Parathyroid adenoma (tissue), 2 donors: ENCODE measurements around the gene PPP1R9B.

Experiments used
- H2AFZ ChIP-seq: fragments of 300-600 bp; sonication (generic); one replicate; pipeline ENCODE4 v1.7.0; 2017; ENCODE audit warnings: antibody characterized with exemption, mild to moderate bottlenecking
- H3K27ac ChIP-seq: fragments of 300-600 bp; sonication (generic); one replicate; pipeline ENCODE4 v1.7.0; 2017
- H3K27me3 ChIP-seq: fragments of 300-600 bp; sonication (generic); one replicate; pipeline ENCODE4 v1.7.0; 2017; ENCODE audit warnings: low read length; ENCODE audit not compliant: control insufficient read depth, insufficient read depth
- H3K36me3 ChIP-seq: fragments of 300-600 bp; sonication (generic); one replicate; pipeline ENCODE4 v1.7.0; 2017; ENCODE audit warnings: low read length; ENCODE audit not compliant: control insufficient read depth, insufficient read depth
- H3K4me1 ChIP-seq: fragments of 300-600 bp; sonication (generic); one replicate; pipeline ENCODE4 v1.7.0; 2017; ENCODE audit warnings: control low read depth
- H3K4me2 ChIP-seq: fragments of 300-600 bp; sonication (generic); one replicate; pipeline ENCODE4 v1.7.0; 2017; ENCODE audit warnings: low read length
- H3K4me3 ChIP-seq: fragments of 300-600 bp; sonication (generic); one replicate; pipeline ENCODE4 v1.7.0; 2017; ENCODE audit warnings: low read depth, low read length
- H3K79me2 ChIP-seq: fragments of 300-600 bp; sonication (generic); one replicate; pipeline ENCODE4 v1.7.0; 2017; ENCODE audit warnings: control low read depth
- H3K9ac ChIP-seq: fragments of 300-600 bp; sonication (generic); one replicate; pipeline ENCODE4 v1.7.0; 2017; ENCODE audit warnings: mild to moderate bottlenecking
- H3K9me3 ChIP-seq: fragments of 300-600 bp; sonication (generic); one replicate; pipeline ENCODE4 v1.7.0; 2017; ENCODE audit warnings: low read length; ENCODE audit not compliant: control insufficient read depth
- TF ChIP-seq, protein P1 (sequence below): fragments of 300-600 bp; sonication (generic); IDR thresholded peaks from one replicate; pipeline ENCODE4 v1.7.0; 2017; ENCODE audit warnings: antibody characterized with exemption, mild to moderate bottlenecking
- donor health status: primary hyperparathyroidism.

The PPP1R9B gene

DNA sequence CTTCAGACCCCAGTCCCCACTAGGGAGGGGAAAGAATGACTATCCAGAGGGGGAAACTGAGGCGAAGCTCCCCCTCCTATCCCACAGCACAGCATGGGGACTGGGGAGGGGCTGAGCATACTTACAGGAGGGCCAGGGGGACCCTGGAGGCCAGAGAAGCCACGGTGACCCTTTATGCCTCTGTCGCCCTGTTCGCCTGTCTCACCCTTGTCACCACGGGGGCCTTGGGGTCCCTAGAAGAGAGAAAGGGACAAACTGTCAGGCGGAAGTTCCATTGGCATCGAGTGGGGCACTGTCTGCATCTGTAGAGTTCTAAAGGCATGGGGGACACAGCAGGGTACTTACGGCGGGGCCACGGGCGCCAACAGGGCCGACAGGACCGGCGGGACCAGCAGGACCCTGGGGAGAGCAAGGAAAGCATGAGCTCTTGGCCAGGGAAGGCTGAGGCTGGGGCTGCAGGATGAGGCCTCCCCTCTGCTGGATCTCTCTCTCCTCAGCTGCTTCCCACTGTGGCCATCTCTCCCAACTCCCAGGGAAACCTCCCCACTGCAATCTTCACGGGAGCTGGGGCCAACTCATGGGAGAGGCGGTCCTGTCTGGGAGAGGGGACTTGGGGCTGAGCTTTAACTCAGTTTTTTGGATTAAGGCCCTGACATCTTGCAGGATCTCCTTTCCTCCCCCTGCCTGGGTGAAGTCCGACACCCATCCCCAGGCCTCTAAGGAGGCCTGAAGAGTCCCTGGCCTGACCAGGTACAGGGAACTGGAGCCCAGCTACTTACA lies 37.5 kb upstream of the PPP1R9B start:
- H3K4me1 ChIP-seq: no peaks in the 10 kb centered on the region
- H2AFZ ChIP-seq: no peak overlapping the region
- no peaks in the 10 kb centered on the region for H3K36me3 ChIP-seq
- no peak overlapping the region for H3K4me3 ChIP-seq
- no peak overlapping the region for H3K27ac ChIP-seq
- H3K27me3 ChIP-seq: no peaks in the 10 kb centered on the region
- H3K9ac ChIP-seq: no peak overlapping the region
- no peak overlapping the region for H3K4me2 ChIP-seq
- TF ChIP-seq, protein P1, sequence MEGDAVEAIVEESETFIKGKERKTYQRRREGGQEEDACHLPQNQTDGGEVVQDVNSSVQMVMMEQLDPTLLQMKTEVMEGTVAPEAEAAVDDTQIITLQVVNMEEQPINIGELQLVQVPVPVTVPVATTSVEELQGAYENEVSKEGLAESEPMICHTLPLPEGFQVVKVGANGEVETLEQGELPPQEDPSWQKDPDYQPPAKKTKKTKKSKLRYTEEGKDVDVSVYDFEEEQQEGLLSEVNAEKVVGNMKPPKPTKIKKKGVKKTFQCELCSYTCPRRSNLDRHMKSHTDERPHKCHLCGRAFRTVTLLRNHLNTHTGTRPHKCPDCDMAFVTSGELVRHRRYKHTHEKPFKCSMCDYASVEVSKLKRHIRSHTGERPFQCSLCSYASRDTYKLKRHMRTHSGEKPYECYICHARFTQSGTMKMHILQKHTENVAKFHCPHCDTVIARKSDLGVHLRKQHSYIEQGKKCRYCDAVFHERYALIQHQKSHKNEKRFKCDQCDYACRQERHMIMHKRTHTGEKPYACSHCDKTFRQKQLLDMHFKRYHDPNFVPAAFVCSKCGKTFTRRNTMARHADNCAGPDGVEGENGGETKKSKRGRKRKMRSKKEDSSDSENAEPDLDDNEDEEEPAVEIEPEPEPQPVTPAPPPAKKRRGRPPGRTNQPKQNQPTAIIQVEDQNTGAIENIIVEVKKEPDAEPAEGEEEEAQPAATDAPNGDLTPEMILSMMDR: no peak
- no peaks in the 10 kb centered on the region for H3K79me2 ChIP-seq
- no peaks in the 10 kb centered on the region for H3K9me3 ChIP-seq

DNA sequence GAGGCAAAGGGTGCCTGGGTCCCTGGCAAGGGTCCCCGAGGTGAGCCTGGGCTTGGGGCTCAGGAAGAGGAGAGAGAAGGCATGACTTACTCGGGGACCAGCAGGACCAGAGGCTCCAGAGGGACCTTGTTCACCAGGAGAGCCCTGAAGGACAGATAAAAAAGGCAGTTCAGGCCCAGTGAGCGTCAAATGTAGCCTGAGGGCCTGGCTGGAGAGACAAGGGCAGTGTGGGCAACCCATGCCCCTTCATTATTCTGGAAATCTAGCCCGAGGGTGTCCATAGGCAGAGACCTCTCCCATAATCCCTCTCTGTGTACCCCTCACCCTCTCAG lies 36.9 kb upstream of the PPP1R9B start:
- no peaks in the 10 kb centered on the region for H3K4me1 ChIP-seq
- H3K4me3 ChIP-seq: no peak overlapping the region
- no peak overlapping the region for H2AFZ ChIP-seq
- TF ChIP-seq, protein P1: no peak
- no peaks in the 10 kb centered on the region for H3K36me3 ChIP-seq
- no peaks in the 10 kb centered on the region for H3K9me3 ChIP-seq
- H3K27me3 ChIP-seq: no peaks in the 10 kb centered on the region
- H3K9ac ChIP-seq: no peak overlapping the region
- no peak overlapping the region for H3K27ac ChIP-seq
- no peaks in the 10 kb centered on the region for H3K79me2 ChIP-seq
- no peak overlapping the region for H3K4me2 ChIP-seq

DNA sequence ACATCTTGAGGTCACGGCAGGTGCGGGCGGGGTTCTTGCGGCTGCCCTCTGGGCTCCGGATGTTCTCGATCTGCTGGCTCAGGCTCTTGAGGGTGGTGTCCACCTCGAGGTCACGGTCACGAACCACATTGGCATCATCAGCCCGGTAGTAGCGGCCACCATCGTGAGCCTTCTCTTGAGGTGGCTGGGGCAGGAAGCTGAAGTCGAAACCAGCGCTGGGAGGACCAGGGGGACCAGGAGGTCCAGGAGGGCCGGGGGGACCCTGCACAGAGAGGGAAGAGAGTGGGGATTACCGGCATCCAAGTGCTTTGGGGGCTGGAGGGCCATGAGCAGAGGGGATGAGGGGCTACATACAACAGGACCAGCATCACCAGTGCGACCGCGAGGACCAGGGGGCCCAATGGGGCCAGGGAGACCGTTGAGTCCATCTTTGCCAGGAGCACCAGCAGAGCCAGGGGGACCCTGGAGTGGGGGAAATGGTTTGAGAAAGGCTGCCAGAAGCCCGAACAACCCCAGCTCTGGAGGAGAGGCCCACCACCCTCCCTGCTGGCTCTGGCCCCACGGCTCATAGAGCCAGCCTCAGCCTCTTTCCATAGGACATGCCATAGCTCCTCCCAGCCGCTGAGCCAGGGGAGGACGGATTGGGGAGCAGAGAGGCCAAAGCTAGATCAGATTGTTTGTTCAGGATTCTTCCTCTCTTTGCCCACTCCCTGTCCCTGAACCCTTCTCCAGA lies 36.4 kb upstream of the PPP1R9B start:
- Histone ChIP-seq H3K27ac (no peak overlapping the region), H3K9ac (no peak overlapping the region), H3K36me3 (no peaks in the 10 kb centered on the region), H3K4me1 (no peaks in the 10 kb centered on the region), H2AFZ (no peak overlapping the region), H3K79me2 (no peaks in the 10 kb centered on the region), H3K27me3 (no peaks in the 10 kb centered on the region), H3K4me3 (no peak overlapping the region), H3K4me2 (no peak overlapping the region), H3K9me3 (no peaks in the 10 kb centered on the region)
- TF ChIP-seq, protein P1: no peak

DNA sequence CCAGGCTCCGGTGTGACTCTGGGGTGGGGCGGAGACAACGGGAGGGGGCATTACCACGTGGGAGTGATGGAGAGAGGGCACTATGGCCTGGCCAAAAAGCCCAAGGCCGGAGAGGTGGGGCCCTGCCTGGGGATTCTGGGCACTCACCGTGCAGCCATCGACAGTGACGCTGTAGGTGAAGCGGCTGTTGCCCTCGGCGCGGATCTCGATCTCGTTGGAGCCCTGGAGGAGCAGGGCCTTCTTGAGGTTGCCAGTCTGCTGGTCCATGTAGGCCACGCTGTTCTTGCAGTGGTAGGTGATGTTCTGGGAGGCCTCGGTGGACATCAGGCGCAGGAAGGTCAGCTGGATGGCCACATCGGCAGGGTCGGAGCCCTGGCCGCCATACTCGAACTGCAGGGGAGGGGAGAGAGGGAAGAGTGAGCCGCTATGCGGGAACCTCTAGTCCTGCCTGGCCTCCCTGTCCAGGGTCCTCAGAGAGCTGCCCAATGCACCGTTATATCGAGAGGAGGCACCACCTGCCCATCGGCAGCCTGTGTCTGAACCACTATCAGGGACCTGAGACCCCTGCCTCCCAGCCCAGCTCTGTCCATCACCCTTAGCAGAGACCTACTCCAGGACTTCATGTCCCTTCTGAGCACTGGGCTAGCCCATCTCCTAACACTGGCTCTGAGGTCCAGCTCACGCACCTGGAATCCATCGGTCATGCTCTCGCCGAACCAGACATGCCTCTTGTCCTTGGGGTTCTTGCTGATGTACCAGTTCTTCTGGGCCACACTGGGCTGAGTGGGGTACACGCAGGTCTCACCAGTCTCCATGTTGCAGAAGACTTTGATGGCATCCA lies 35.4 kb upstream of the PPP1R9B start:
- Histone ChIP-seq H3K9ac (no peak overlapping the region), H3K4me3 (no peak overlapping the region), H2AFZ (no peak overlapping the region), H3K36me3 (no peaks in the 10 kb centered on the region), H3K9me3 (no peaks in the 10 kb centered on the region), H3K79me2 (no peaks in the 10 kb centered on the region), H3K27ac (no peak overlapping the region), H3K4me2 (no peak overlapping the region), H3K27me3 (no peaks in the 10 kb centered on the region), H3K4me1 (no peaks in the 10 kb centered on the region)
- TF ChIP-seq, protein P1: no peak
